ENCODE measurements around the gene KBTBD4. TPM values are rescaled to one million over a fixed set of nuclear protein-coding genes. Genes with fewer than 3 reads are reported as not detected.
A peak's percentile ranks its signal among the peaks of the same experiment; 100 is the strongest.
"Not testable (repeated sequence)": the region's sequence is repeated elsewhere in the genome, so short reads cannot be mapped to it uniquely, and the experiment has no call there.

Gene KBTBD4
- total RNA-seq, 4 donors from 2014 or later, result 25.0 to 35.6 (median 30.4) TPM

GRCh38 chr11:47564933-47565339, 13.8 kb downstream of the KBTBD4 start:
- Histone ChIP-seq H3K4me1 (peaks cover 16 to 25% of the 10 kb centered on the region in 2 donors), H3K9me3 (no peaks in the 10 kb centered on the region), H3K36me3 (peaks cover 0 to 5% of the 10 kb centered on the region in 2 donors), H3K27ac (peak overlapping the region; percentile 81 to 89 (median 86)), H3K4me3 (peak overlapping the region; percentile 80 to 97 (median 84)), H3K27me3 (no peaks in the 10 kb centered on the region)
- DNase-seq, result no peak
- intact Hi-C loops (cut with DNase I; ENCODE audit: low total_unique reads) (no loop called here), in situ Hi-C loops (cut with MboI; ENCODE audit: low sequenced_read_pairs in 4 of 4) (no loop called here)
- TF ChIP-seq POLR2A (IDR thresholded peaks at IDR 0.05), result no peak
- TF ChIP-seq, protein P1, sequence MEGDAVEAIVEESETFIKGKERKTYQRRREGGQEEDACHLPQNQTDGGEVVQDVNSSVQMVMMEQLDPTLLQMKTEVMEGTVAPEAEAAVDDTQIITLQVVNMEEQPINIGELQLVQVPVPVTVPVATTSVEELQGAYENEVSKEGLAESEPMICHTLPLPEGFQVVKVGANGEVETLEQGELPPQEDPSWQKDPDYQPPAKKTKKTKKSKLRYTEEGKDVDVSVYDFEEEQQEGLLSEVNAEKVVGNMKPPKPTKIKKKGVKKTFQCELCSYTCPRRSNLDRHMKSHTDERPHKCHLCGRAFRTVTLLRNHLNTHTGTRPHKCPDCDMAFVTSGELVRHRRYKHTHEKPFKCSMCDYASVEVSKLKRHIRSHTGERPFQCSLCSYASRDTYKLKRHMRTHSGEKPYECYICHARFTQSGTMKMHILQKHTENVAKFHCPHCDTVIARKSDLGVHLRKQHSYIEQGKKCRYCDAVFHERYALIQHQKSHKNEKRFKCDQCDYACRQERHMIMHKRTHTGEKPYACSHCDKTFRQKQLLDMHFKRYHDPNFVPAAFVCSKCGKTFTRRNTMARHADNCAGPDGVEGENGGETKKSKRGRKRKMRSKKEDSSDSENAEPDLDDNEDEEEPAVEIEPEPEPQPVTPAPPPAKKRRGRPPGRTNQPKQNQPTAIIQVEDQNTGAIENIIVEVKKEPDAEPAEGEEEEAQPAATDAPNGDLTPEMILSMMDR (IDR thresholded peaks at IDR 0.05 in 4 of 5, conservative IDR thresholded peaks at IDR 0.05 in 1 of 5), result no peak
- peak; percentile 7 to 24 for ATAC-seq

DNA sequence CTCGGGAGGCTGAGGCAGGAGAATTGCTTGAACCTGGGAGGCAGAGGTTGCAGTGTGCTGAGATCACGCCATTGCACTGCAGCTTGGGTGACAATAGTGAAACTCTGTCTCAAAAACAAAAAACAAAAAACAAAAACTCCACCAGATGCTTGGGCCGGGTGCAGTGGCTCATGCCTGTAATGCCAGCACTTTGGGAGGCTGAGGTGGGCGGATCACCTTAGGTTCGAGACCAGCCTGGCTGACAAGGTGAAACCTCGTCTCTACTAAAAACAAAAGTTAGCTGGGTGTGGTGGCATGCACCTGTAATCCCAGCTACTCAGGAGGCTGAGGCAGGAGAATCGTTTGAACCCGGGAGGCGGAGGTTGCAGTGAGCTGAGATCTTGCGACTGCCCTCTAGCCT, 14.4 kb downstream of the KBTBD4 start:
- H3K27ac ChIP-seq, result peak overlapping the region; percentile 81 to 89 (median 86)
- H3K27me3 ChIP-seq; H3K9me3 ChIP-seq; in situ Hi-C loops (cut with MboI; ENCODE audit: low sequenced_read_pairs in 4 of 4); intact Hi-C loops (cut with DNase I; ENCODE audit: low total_unique reads); H3K36me3 ChIP-seq; DNase-seq; ATAC-seq: not testable (repeated sequence)
- H3K4me1 ChIP-seq, result peaks cover 16 to 25% of the 10 kb centered on the region in 2 donors
- H3K4me3 ChIP-seq, result peak overlapping the region in 1 of 4 donors; percentile 97

- Histone ChIP-seq H3K4me1 (peaks cover 16 to 25% of the 10 kb centered on the region in 2 donors), H3K27ac (peak overlapping the region in 3 of 4 donors; percentile 14 to 89 (median 66))
- H3K36me3 ChIP-seq; H3K4me3 ChIP-seq; intact Hi-C loops (cut with DNase I; ENCODE audit: low total_unique reads); in situ Hi-C loops (cut with MboI; ENCODE audit: low sequenced_read_pairs in 4 of 4); H3K27me3 ChIP-seq; H3K9me3 ChIP-seq: not testable (repeated sequence)
- peak; percentile 21 to 23 for ATAC-seq
- DNase-seq, result peak in 1 of 2 donors; percentile 11
Observed at GRCh38 chr11:47562393-47562792, 16.4 kb downstream of the KBTBD4 start.

GRCh38 chr11:47560426-47560825, 18.3 kb downstream of the KBTBD4 start:
- H3K27me3 ChIP-seq, result no peaks in the 10 kb centered on the region
- in situ Hi-C loops (cut with MboI; ENCODE audit: low sequenced_read_pairs in 4 of 4) (no loop called here), intact Hi-C loops (cut with DNase I; ENCODE audit: low total_unique reads) (no loop called here)
- no peaks in the 10 kb centered on the region for H3K36me3 ChIP-seq
- ATAC-seq (no peak), DNase-seq (no peak)
- no peak overlapping the region for H3K4me3 ChIP-seq
- H3K27ac ChIP-seq, result peak overlapping the region; percentile 22 to 58 (median 42)
- H3K9me3 ChIP-seq, result no peaks in the 10 kb centered on the region
- TF ChIP-seq, protein P1 (IDR thresholded peaks at IDR 0.05 in 4 of 5, conservative IDR thresholded peaks at IDR 0.05 in 1 of 5), result no peak
- TF ChIP-seq POLR2A (IDR thresholded peaks at IDR 0.05), result no peak
- peaks cover 13 to 15% of the 10 kb centered on the region in 2 donors for H3K4me1 ChIP-seq

DNA sequence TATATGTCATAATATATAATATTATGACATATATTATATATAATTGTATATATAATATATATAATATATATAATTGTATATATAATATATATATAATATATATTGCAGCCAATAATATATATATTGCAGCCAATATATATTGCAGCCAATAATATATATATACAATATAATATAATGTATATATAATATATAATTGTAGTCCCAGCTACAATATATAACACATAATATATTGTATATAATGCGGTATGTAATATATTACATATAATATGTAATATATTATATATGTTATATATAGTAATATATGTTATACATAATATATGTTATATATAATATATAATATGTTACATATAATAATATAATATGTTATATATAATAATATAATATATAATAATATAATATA, 20.1 kb downstream of the KBTBD4 start:
- no peak for ATAC-seq
- in situ Hi-C loops (cut with MboI; ENCODE audit: low sequenced_read_pairs in 4 of 4), result no loop called here
- no peak for TF ChIP-seq POLR2A (IDR thresholded peaks at IDR 0.05)
- Histone ChIP-seq H3K4me1 (peaks cover 20 to 23% of the 10 kb centered on the region in 2 donors), H3K36me3 (no peaks in the 10 kb centered on the region), H3K27ac (no peak overlapping the region), H3K9me3 (no peaks in the 10 kb centered on the region), H3K27me3 (no peaks in the 10 kb centered on the region), H3K4me3 (no peak overlapping the region)
- intact Hi-C loops (cut with DNase I; ENCODE audit: low total_unique reads), result loop anchor here (10.0 kb wide), 1 partner anchor 374 kb away; the partner anchor contains the start of gene PACSIN3
- DNase-seq, result no peak

DNA sequence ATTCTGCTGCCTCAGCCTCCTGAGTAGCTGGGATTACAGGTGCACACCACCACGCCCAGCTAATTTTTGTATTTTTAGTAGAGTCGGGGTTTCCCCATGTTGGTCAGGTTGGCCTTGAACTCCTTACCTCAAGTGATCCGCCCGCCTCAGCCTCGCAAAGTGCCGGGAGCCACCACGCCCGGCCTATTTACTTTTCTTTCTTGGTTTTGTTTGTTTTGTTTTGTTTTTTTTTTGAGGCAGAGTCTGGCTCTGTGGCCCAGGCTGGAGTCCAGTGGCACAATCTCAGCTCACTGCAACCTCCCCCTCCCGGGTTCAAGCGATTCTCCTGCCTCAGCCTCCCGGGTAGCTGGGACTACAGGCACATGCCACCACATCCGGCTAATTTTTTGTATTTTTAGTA, 21.8 kb downstream of the KBTBD4 start:
- H3K27ac ChIP-seq; H3K36me3 ChIP-seq; ATAC-seq; H3K27me3 ChIP-seq; H3K9me3 ChIP-seq; in situ Hi-C loops (cut with MboI; ENCODE audit: low sequenced_read_pairs in 4 of 4); H3K4me3 ChIP-seq; DNase-seq: not testable (repeated sequence)
- H3K4me1 ChIP-seq, result peaks cover 23 to 27% of the 10 kb centered on the region in 2 donors
- intact Hi-C loops (cut with DNase I; ENCODE audit: low total_unique reads), result loop anchor here (10.0 kb wide), 1 partner anchor 372 kb away; the partner anchor contains the start of gene PACSIN3

DNA sequence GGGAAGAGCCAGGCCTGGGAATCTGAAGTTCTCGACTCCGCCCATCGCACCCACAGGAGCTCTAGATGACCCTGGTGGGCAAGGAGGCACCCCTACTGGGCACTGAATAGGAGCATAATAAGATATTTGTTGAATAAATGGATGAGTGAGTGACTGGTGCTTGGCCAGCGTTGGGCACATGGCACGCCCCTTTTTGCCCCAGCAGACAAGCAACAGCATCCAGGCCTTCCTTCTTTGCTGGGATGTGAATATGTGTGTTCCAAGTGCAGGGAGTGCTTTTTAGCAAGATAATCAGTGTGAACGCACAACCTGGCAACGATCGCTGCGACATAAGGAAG, 25.4 kb downstream of the KBTBD4 start:
- DNase-seq (no peak), ATAC-seq (peak in 1 of 2 donors; percentile 3)
- Histone ChIP-seq H3K4me3 (peak overlapping the region; percentile 91 to 95 (median 92)), H3K27me3 (no peaks in the 10 kb centered on the region), H3K36me3 (no peaks in the 10 kb centered on the region), H3K4me1 (peaks cover 40 to 56% of the 10 kb centered on the region in 2 donors), H3K27ac (peak overlapping the region; percentile 96 to 99 (median 97)), H3K9me3 (no peaks in the 10 kb centered on the region)
- intact Hi-C loops (cut with DNase I; ENCODE audit: low total_unique reads) (loop anchor here (1.0 to 10.0 kb wide), 5 partner anchors 29 to 369 kb away; partner anchors contain the start of genes PACSIN3 and SLC39A13), in situ Hi-C loops (cut with MboI; ENCODE audit: low sequenced_read_pairs in 4 of 4) (no loop called here)
- TF ChIP-seq, protein P1 (IDR thresholded peaks at IDR 0.05 in 4 of 5, conservative IDR thresholded peaks at IDR 0.05 in 1 of 5), result peak in 4 of 5 experiments; percentile 8 to 31 (median 26)
- TF ChIP-seq POLR2A (IDR thresholded peaks at IDR 0.05), result no peak
